Neural progenitor cell (in vitro differentiated cells): Measurements from ENCODE around the gene CYBB. TPM values are rescaled to one million over a fixed set of nuclear protein-coding genes. Genes with fewer than 3 reads are reported as not detected.

Experiments used
- DNase-seq: peaks from one replicate; pipeline ENCODE4 v3.0.0-alpha.2; 2016; ENCODE audit warnings: low spot score
- H2AFZ ChIP-seq: fragments of 200-600 bp; sonication (generic); replicated peaks from 2 replicates; pipeline ENCODE4 v1.6.1; 2016; ENCODE audit warnings: antibody characterized with exemption
- H3F3A ChIP-seq: fragments of 200-600 bp; sonication (generic); 2 replicates; pipeline ENCODE4 v1.6.1; 2016; ENCODE audit warnings: antibody characterized with exemption, low read depth
- H3K27ac ChIP-seq: fragments of 200-600 bp; sonication (generic); 2 replicates; pipeline ENCODE4 v1.5.1; 2016; ENCODE audit warnings: mild to moderate bottlenecking
- H3K27me3 ChIP-seq: fragments of 200-600 bp; sonication (generic); 2 replicates; pipeline ENCODE4 v1.6.1; 2016; ENCODE audit warnings: mild to moderate bottlenecking, moderate library complexity
- H3K36me3 ChIP-seq: fragments of 200-600 bp; sonication (generic); 2 replicates; pipeline ENCODE4 v1.5.1; 2016
- H3K4me1 ChIP-seq: fragments of 200-600 bp; sonication (generic); 2 replicates; pipeline ENCODE4 v1.6.1; 2016; ENCODE audit warnings: mixed run types
- H3K4me2 ChIP-seq: fragments of 200-600 bp; sonication (generic); 2 replicates; pipeline ENCODE4 v1.6.1; 2016
- H3K4me3 ChIP-seq: fragments of 200-600 bp; sonication (generic); 2 replicates; pipeline ENCODE4 v1.5.1; 2016
- H3K79me2 ChIP-seq: fragments of 200-600 bp; sonication (generic); 2 replicates; pipeline ENCODE4 v1.6.1; 2016; ENCODE audit warnings: low read depth
- H3K9ac ChIP-seq: fragments of 200-600 bp; sonication (generic); 2 replicates; pipeline ENCODE4 v1.6.1; 2016
- H3K9me3 ChIP-seq: fragments of 200-600 bp; sonication (generic); 2 replicates; pipeline ENCODE4 v1.5.1; 2016; ENCODE audit warnings: low read depth
- H4K20me1 ChIP-seq: fragments of 200-600 bp; sonication (generic); 2 replicates; pipeline ENCODE4 v1.6.1; 2016; ENCODE audit warnings: low read depth
- H3K27ac Mint-ChIP-seq: 3 replicates; pipeline ENCODE4 v1.8.0; 2021; ENCODE audit warnings: mixed read lengths
- H3K27me3 Mint-ChIP-seq: 2 replicates; pipeline ENCODE4 v1.8.0; 2022; ENCODE audit warnings: low read depth, mild to moderate bottlenecking, inconsistent platforms, moderate library complexity, mixed read lengths; ENCODE audit not compliant: insufficient read depth
- H3K36me3 Mint-ChIP-seq: 3 replicates; pipeline ENCODE4 v1.8.0; 2021; ENCODE audit warnings: mixed read lengths
- H3K4me1 Mint-ChIP-seq: 3 replicates; pipeline ENCODE4 v1.8.0; 2021; ENCODE audit warnings: mixed read lengths
- H3K4me3 Mint-ChIP-seq: 3 replicates; pipeline ENCODE4 v1.8.0; 2021; ENCODE audit warnings: mild to moderate bottlenecking, moderate library complexity, mixed read lengths
- H3K9me3 Mint-ChIP-seq: 3 replicates; pipeline ENCODE4 v1.8.0; 2020; ENCODE audit warnings: mixed read lengths
- EZH2 ChIP-seq: fragments of 200-600 bp; sonication (generic); IDR thresholded peaks from 2 replicates; pipeline ENCODE4 v1.6.1; 2017; ENCODE audit warnings: antibody characterized with exemption, mild to moderate bottlenecking, moderate library complexity
- EZH2phosphoT487 ChIP-seq: fragments of 200-600 bp; sonication (generic); IDR thresholded peaks from 2 replicates; pipeline ENCODE4 v1.6.1; 2017; ENCODE audit warnings: antibody characterized with exemption
- total RNA-seq: library from RNA; depleted of rRNA; stranded (reverse); fragments of >200 nt; gene quantifications from 2 replicates; pipeline ENCODE4 v1.2.3, GENCODE V29; 2015; ENCODE audit warnings: low replicate concordance
- TF ChIP-seq, protein P1 (sequence below): fragments of 200-600 bp; sonication (generic); IDR thresholded peaks from 2 replicates; pipeline ENCODE4 v1.5.1; 2017; ENCODE audit warnings: antibody characterized with exemption, mild to moderate bottlenecking

Gene CYBB
- total RNA-seq, 1 donor from 2014 or later = not detected

DNA sequence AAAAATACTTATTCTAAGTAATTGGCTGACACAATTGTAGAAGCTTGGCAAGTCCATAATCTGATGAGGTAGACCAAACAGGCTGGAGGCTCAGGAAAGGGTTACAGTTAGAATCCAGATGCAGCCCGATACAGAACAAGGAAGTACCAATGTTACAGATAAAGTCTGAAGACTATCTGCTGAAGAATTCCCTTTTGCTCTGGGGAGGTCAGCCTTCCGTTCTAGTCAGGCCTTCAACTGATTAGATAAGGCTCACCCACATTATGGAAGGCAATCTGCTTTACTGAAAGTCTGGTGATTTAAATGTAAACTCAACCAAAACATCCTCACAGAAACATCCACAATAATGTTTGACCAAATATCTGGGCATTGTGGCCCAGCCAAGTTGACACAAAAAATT is 74.9 kb downstream of the CYBB start:
- no peaks in the 10 kb centered on the region for H3F3A ChIP-seq
- H3K27ac Mint-ChIP-seq = no peak overlapping the region
- H3K4me1 Mint-ChIP-seq = no peaks in the 10 kb centered on the region
- DNase-seq = no peak
- peaks cover 2% of the 10 kb centered on the region for H3K9me3 Mint-ChIP-seq
- H3K4me3 Mint-ChIP-seq = no peak overlapping the region
- no peaks in the 10 kb centered on the region for H3K27me3 ChIP-seq
- TF ChIP-seq, protein P1, sequence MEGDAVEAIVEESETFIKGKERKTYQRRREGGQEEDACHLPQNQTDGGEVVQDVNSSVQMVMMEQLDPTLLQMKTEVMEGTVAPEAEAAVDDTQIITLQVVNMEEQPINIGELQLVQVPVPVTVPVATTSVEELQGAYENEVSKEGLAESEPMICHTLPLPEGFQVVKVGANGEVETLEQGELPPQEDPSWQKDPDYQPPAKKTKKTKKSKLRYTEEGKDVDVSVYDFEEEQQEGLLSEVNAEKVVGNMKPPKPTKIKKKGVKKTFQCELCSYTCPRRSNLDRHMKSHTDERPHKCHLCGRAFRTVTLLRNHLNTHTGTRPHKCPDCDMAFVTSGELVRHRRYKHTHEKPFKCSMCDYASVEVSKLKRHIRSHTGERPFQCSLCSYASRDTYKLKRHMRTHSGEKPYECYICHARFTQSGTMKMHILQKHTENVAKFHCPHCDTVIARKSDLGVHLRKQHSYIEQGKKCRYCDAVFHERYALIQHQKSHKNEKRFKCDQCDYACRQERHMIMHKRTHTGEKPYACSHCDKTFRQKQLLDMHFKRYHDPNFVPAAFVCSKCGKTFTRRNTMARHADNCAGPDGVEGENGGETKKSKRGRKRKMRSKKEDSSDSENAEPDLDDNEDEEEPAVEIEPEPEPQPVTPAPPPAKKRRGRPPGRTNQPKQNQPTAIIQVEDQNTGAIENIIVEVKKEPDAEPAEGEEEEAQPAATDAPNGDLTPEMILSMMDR = no peak
- TF ChIP-seq EZH2 = no peak
- no peak for TF ChIP-seq EZH2phosphoT487
- H3K4me2 ChIP-seq = no peak overlapping the region
- no peak overlapping the region for H2AFZ ChIP-seq
- H3K27ac ChIP-seq = no peak overlapping the region
- no peaks in the 10 kb centered on the region for H3K27me3 Mint-ChIP-seq
- peaks cover 11% of the 10 kb centered on the region for H3K9me3 ChIP-seq
- H4K20me1 ChIP-seq = no peaks in the 10 kb centered on the region
- no peak overlapping the region for H3K4me3 ChIP-seq
- no peaks in the 10 kb centered on the region for H3K79me2 ChIP-seq
- no peaks in the 10 kb centered on the region for H3K36me3 ChIP-seq
- no peaks in the 10 kb centered on the region for H3K36me3 Mint-ChIP-seq
- no peak overlapping the region for H3K9ac ChIP-seq
- H3K4me1 ChIP-seq = no peaks in the 10 kb centered on the region

DNA sequence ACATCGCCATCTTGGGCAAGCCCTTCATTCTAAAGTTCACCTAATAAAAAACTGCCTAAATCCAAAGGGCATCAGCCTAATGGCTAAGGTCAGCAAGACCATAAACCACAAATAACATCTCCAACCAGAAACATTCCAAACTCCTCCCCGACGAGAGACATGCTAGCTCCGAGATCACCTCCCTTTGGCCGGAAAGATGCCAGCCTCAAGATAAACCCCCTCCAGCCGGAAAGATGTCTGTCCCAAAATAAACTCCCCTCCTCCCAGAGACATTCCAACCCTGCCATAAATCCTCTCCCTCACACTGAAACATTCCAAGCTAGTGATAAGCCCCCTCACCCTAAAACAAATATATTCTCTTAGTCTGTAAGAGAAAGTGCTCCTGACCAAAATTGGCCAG is 80.9 kb downstream of the CYBB start:
- TF ChIP-seq EZH2phosphoT487 (no peak), EZH2 (no peak)
- TF ChIP-seq, protein P1 = no peak
- H3F3A ChIP-seq = no peaks in the 10 kb centered on the region
- no peak overlapping the region for H3K9ac ChIP-seq
- H3K36me3 Mint-ChIP-seq = no peaks in the 10 kb centered on the region
- H3K4me1 Mint-ChIP-seq = no peaks in the 10 kb centered on the region
- no peak overlapping the region for H3K27ac ChIP-seq
- H3K4me3 Mint-ChIP-seq = no peak overlapping the region
- no peaks in the 10 kb centered on the region for H3K36me3 ChIP-seq
- H2AFZ ChIP-seq = no peak overlapping the region
- H3K27me3 ChIP-seq = no peaks in the 10 kb centered on the region
- H3K9me3 Mint-ChIP-seq = no peaks in the 10 kb centered on the region
- H3K9me3 ChIP-seq = peaks cover 11% of the 10 kb centered on the region
- H3K4me1 ChIP-seq = no peaks in the 10 kb centered on the region
- no peaks in the 10 kb centered on the region for H4K20me1 ChIP-seq
- H3K4me2 ChIP-seq = no peak overlapping the region
- no peaks in the 10 kb centered on the region for H3K79me2 ChIP-seq
- no peak overlapping the region for H3K4me3 ChIP-seq
- no peak for DNase-seq
- no peaks in the 10 kb centered on the region for H3K27me3 Mint-ChIP-seq
- H3K27ac Mint-ChIP-seq = no peak overlapping the region

DNA sequence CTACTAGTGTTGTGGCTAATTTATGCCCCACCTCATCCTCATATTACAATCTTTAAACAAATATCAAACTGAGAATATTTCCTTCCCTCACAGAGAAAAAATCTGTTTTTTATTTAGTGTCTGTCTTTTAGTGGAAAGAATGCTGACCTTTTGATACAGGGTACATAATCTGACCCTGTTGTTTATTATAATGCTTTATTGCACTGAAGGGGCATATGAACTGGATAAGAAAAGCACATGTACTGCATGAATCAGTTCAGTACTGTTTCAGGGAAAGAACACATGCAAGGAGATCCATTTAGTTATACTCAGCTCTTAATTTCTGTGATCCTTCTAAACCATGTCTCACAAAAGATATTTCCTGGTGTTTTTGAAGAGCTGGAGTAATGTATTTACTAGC is 83.0 kb downstream of the CYBB start:
- Mint-ChIP-seq H3K9me3 (peaks cover 3% of the 10 kb centered on the region), H3K27ac (no peak overlapping the region), H3K4me3 (no peak overlapping the region), H3K36me3 (no peaks in the 10 kb centered on the region), H3K4me1 (no peaks in the 10 kb centered on the region), H3K27me3 (no peaks in the 10 kb centered on the region)
- Histone ChIP-seq H3F3A (no peaks in the 10 kb centered on the region), H4K20me1 (no peaks in the 10 kb centered on the region), H3K27me3 (no peaks in the 10 kb centered on the region), H3K9me3 (peaks cover 9% of the 10 kb centered on the region), H3K4me1 (no peaks in the 10 kb centered on the region), H3K36me3 (no peaks in the 10 kb centered on the region), H3K27ac (no peak overlapping the region), H3K4me2 (no peak overlapping the region), H3K9ac (no peak overlapping the region), H2AFZ (no peak overlapping the region), H3K79me2 (no peaks in the 10 kb centered on the region), H3K4me3 (no peak overlapping the region)
- TF ChIP-seq EZH2phosphoT487 (no peak), EZH2 (no peak)
- TF ChIP-seq, protein P1 = no peak
- DNase-seq = no peak

Other genes starting within 250 kb of the CYBB start
- 0.02 and 0.28 TPM in 2 replicates for gene LANCL3, start 208.4 kb upstream of the CYBB start, total RNA-seq
- gene XK, start 94.3 kb upstream of the CYBB start, total RNA-seq = 1.0 and 1.3 TPM in 2 replicates
- gene DYNLT3, start 67.5 kb downstream of the CYBB start, total RNA-seq = 8.3 and 12.1 TPM in 2 replicates
- 0.87 and 1.7 TPM in 2 replicates for gene SYTL5, start 226.5 kb downstream of the CYBB start, total RNA-seq